ENCODE data around the gene CDH23.

Gene CDH23

DNA sequence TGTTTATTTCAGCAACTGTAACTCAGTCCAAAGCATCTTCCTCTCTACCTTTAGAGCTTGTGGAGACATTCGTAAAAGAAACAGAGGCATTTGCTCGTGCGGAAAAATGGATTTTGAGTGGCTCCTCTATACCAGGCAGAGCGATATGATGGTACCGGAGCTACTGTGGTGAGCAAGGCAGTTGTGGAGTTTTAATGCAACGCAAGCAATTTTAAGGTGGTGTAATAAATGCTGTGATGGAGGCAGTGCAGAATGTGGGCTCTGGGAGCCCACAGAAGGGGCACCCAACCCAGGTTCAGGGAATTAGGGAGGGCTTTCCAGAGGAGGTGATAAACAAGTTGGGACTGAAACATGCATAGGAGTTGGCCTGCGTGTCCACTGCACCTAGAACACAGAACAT is 149.5 kb downstream of the CDH23 start:
- no peak for DNase-seq

DNA sequence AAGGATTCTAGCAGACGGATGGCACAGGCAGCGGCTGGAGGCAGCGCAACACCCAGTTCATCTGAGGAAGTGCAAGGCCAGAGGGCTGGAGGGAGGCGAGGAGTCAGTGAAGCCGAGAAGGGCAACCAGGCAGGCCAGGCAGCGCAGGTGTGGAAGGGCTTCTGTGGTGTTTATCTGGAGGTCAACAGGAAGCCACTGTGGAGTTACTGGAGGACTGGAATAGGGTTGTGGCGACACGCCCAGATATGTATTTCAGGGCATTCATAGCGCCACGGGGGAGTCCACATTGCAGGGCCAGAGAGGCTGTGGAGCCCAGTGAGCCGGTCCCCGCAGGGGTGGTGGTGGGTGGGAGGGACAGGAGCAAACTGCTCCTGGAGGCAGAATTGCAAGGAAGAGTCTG is 150.6 kb downstream of the CDH23 start:
- DNase-seq = no peak

DNA sequence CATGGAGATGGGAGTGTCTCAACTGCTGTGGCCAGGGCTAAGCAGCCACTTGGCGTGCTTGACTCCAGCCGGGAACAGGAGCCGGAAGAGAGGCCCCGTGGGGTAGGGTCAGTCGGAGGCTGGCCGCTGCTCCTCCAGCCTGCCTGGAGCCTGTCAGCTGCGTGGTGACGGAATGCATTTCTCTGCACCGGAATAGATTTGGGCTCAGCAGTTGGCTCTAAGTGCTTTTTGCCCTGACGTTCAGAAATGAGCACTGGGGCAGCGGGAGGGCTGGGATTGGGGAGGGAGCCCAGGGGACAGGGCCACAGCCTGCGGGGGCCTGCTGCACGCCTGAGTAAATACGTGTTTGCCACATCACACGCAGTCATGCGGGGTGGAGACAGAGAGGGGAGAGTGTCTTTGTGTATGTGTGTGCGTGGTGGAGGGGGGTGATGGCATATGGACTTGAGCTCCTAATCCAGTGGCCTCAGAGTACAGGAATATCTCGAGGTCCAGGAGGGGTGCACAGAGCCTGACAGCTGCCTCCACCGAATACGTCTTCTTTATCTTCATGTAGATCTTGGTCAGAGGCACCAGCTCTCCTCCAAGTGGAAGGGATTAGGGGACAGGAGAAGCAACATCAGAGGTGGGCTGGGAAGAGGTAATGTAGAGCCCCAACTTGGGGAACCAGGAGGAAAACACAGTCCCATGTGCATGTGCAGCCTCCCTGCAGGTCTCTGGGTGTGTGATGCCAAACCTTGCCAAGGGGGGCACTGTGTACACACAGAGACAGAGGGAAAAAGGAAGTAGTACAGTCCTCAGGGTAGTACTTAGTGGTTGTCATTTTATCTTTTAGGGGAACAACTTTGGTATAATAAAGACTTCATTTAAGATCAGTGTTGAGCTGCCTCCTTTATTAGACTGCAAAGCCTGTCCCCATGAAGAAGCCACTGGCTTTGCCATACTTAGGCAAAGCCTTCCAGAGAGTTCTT is 151.4 kb downstream of the CDH23 start:
- DNase-seq = no peak

DNA sequence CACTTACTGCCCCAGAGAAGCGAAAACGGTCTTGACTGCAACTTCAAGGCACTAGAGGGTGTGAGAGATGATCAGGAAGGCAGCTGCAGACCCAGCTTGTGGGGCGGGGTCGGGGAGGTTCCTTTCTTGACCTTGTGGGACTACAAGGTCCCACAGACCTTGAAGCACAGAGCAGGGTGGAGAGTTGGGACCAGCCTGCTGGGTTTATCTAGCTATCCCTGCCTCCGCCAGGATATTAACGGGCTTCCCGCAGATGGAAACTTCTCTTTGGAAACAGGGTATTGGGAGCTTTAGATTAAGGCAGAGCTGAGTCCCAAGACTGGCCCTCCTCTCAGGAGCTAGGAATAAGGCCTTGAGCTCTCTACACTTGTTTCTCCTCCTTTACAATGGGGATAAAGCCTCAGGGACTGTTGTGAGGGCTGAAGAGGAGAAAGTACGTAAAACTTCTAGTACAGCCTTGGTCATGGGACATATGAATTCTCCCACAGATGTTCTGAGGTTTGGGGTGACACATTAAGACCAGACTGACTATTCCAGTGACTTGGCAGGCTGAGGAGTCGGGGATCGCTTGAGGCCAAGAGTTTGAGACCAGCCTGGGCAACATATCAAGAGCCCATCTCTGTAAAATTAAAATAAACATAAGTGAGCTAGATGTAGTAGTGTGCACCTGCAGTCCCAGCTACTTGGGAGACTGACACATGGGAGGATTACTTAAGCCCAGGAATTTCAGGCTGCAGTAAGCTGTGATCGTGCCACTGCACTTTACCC is 153.2 kb downstream of the CDH23 start:
- DNase-seq = no peak

DNA sequence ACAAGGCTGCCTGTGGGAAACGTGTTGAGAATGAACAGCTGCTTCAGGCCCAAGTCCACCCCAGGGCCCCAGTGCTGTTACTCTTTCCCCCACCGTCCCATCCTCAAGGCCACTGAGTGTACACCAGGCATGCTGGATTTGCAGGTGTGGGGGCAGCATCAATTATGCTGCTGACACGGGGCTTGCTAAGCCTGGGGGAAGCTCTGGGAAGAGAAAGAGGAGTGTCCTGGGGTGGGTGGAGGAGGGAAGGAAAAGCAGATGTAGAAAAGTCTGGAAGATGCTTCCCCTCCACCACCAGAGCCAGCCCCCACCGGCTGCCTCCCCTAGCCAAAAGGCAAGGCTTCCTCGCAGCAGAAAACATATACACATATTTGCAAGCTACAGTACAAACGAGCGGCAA is 153.9 kb downstream of the CDH23 start:
- DNase-seq = no peak

DNA sequence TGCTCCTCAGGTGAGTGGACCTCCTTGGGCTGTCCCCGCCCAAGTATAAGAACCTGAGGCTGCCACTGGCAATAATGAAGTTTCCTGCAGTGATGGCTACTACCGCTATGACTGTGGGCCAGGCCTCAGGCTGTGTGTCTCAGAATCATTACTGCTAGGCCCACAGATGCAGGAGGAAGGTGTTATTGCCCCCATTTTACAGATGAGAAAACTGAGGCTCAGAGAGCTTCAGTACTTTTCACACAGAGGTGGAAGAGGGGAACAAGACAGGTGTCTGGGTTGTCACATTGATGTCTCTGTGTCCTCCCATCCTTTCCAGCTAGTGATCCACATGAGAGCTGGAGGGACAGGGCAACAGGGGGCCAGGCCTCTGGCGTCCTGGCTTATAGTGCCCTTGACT is 155.2 kb downstream of the CDH23 start:
- DNase-seq = no peak

DNA sequence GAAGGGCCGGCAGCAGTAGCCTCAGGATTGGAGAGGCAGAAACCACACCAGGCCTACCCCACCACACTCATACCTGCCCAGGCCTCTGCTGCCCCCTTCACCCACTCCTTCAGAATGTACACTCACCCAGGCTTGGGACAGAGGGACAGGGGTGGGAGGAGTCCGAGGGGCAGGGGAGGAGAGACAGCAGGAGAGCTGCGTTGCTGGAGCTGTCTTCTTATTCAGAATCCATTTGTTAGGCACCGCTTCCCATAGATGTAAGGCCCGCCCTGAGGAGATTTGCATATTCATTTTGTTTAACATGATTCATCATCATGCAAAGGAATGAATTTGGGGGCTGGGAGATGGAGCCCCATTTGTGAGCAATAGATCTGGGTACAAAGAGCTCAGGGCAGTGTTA is 156.7 kb downstream of the CDH23 start:
- DNase-seq = no peak

DNA sequence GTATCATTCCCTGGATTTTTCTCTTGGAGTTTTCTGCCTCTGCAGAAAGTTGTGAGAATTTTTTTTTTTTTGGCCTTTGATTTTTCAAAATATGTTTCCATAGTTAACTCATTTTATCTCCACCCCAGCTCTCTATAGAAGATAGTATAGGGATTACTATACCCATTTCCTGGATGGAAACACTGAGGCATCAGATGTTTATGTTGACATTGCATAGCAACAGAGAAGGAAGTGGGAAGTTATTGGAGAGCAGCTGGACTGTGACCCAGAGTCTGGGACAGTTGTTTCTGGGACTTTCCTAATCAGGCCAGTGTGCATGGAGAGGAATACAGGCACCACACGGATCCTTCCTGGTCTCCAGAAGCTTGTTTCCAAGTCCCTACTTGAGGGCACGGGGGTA is 158.0 kb downstream of the CDH23 start:
- DNase-seq = no peak

DNA sequence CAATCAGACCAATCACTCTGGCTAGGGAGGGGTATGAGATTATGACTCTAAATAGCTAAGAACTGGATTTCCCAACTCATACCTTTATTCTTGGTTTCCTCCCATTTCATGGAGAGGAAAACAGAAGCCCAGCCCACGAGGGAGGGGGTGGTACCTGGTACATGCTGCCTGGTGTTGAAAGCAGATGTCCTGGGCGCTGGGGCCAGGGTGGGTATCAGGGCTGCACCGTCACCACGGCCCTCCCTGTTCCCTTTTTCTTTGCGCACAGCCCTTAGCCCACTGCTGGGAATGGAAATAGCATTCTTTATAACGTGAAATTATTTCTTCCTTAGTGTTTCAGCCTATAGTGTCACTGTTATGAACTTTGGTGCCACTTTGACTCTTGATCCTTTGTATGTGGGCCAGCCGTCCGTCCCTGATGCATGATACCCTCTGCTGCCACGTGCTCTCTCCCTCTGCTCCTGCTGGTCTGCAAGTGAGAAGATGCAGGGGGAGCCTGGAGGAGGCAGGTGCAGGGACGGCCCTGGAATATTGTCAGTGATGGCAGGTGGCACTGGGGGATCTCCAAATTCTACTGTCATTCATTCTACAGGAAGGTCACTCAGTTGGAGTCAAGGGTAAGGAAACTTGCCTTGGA is 158.5 kb downstream of the CDH23 start:
- DNase-seq = no peak

DNA sequence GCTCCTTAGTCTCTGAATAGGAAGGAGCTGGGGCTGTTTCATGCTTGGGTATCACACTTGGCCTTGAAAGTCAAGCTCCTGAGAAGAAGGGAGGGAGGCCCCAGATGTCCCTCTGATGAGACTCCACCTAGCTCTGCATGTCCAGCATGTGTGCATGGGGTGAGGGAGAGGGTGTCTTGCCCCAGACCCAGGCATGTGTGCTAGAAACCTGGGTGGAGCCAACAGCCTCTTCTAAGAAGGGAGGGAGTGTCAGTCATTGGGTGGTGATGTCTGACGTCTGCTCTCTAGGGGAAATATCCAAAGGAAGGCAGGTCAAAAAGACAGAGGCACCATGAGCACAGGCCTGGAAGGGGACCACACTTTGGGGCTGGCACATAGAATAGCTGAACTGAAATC is 159.0 kb downstream of the CDH23 start:
- DNase-seq = no peak

DNA sequence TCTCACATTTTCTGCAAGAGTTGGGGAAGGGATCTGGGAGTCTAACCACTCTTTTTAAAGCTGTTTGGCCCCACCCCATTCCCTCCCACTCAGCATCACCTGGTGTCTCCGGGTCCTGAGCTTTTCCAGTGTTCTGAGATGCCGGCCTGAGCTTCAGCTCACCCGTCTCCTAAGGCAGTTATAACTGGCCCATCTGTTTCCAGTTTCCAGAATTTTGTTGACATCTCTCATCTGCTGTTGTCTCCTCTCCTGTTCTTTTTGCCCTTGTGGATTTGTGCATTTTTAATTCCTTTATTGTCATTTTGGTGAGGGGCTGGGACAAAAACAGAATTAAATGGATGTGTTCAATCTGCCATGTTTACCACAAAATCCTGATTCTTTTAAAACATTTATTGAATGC is 162.3 kb downstream of the CDH23 start:
- no peak for DNase-seq

DNA sequence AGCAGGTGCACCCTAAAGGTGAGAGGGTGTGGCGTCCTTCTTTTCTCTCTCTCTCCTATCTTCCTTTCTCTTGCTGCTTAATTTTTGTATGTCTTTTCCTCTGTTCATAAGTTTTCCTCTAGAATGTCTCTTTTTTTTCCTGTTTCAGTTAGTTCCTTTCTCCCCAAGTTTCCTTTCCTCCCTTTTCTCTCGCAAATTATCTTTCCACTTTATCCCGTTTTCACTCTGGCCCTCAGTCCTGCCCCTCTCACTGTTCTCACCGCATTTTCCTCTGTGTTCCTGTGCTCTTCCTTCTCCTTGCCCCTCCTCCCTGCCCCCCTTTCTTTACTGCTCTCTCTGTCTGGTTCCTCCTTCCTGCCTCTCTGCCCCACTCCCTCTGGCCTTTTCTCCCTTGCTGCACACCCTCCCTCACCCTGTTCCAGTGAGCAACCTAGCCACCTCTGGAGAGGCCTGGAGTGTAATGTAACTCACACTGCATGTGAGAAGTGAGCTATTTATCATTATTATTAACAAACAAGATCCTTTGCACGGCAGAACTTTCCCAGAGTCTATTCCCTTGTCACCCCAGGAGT is 164.4 kb downstream of the CDH23 start:
- no peak for DNase-seq

DNA sequence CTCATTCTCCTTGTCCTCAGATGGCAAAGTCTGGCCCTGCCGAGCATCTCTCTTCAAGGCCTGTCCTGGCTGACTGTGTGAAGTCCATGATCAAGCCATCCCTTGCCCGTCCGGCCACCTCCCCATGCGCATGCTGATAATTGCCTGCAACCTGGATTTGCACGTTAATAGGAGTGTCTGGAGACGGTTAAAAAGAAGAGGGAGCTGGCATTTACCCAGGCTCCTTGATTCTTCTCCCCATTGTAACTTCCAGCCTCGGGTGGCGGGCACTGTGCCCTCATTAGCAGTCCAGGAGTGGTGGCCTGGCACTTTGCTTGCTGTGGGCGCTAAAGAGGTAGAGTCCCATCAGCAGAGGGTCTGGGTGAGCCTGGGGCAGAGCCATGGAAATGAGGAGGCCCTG is 165.5 kb downstream of the CDH23 start:
- no peak for DNase-seq

DNA sequence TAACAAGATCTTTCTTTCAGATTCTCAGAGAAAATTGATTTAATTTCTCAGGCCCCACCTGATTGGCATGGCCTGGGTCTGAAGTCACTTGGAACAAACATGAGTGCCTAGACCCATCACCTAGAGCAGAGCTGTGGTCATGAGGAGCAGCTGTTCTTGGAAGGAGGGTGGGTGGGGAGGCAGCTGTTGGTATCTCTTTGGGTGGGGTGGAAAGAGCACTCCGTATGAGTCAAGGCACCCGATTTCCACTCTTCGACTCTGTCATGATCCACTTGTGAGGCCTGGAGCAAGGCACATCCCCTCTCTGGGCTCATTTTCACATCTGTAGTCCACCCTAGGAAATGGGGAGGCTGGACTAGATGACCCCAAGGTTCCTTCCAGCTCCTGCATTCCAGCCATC is 166.2 kb downstream of the CDH23 start:
- DNase-seq = no peak

DNA sequence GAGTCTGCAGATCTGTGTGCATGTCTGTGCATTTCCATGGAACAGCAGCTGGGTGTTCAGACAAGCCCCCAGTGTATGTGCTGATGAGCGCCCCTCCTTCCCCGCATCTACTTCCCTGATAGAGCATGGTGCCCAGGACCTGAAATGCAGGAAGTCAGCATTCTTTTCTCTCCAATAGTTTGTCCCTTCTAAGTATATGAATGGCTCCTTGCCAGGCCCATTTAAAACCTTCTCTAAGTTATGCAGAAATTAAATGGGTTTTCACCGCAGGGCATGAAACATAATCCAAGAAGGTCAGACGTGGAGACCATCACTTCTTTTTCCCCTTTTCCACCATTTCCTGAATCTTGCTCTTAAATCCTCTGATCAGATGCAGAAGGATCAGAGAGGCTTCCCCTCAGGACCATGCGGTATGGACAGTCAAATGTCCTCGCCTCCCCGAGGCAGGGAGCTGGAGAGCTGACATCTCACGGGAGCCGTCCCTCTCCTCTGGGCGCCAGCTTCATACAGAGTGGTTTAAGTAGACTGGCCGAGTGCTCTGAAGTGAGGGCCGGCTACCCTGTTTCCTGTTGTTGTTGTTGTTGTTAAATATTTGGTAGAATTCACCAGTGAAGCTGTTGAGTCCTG is 167.6 kb downstream of the CDH23 start:
- DNase-seq = no peak

DNA sequence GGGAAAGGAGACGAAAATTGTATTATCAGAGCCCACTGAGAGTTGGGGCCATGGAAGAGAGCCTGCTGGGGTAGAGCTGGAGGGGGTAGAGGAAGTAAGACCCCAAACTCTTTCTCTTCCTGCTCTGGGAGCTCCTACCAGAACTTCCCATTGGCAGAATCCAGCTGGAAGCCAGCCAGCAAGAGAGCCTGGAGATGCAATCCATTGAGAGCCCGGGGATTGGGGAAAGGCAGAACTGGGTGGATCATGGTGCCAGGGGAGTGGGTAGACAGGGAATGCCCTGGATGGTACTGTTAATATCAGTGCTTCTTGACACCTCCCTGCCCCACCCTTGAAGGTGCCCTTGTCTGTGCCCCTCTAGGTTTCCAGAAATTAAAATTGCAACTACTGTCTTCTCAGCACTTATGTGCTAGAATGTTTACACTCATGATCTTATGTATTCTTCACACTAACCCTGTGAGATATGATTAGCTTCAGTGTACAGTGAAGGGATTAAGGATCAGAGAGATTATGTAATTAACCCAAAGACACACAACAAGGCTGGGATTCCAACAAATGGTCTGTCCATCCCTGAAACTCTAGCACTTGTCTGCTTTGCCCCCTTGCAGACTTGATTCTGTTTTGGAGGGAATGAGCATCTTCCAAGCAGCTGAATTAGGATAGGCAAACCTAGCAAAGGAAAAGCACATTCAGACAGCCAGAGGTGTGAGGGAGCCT is 168.7 kb downstream of the CDH23 start:
- DNase-seq = no peak

DNA sequence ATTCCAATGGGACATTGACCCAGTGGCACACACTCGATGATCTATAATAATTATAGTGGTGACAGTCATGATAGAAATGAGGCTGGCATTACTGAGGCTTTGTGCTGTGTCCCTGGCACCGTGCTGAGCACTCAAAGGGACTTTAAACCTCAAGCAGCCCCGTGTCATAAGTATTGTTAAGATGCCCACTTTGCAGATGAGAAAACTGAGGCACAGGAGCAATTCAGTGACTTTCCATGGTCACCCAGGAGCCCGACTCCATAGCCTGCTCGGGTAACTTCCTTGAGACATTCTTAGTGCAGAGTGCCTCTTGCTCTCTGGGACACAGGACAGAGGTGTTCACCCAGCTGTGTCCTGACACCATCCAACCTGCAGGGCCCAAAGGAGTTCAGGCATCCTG is 170.3 kb downstream of the CDH23 start:
- no peak for DNase-seq

DNA sequence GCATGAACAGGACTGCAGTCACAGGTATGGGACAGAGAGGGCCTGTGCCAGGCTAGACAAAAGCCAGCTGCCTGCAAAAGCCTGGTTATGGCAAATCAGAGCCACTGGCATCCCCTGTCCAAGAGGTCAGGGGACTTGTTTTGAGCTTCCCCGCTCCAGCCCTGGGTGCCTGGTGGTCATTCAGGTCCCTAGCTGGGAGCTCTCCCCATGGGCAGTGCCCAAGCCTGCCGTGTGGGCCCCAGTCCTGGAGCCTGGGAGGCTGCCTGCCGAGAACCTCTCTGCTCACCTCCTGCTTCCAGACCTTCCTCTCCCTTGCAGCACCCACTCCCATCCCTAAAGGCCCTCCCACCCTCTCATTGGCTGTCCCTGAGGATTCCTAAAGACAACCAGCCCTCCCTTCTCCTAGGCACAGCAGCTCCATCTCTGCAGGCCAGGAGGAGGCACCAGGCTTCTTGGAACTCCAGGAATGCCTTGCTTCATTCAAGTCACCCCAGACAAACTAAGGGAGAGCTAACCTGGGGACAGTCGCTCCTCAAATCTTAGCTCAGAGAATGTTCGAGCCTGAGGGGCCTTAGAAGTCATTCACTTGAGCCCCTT is 172.3 kb downstream of the CDH23 start:
- no peak for DNase-seq

DNA sequence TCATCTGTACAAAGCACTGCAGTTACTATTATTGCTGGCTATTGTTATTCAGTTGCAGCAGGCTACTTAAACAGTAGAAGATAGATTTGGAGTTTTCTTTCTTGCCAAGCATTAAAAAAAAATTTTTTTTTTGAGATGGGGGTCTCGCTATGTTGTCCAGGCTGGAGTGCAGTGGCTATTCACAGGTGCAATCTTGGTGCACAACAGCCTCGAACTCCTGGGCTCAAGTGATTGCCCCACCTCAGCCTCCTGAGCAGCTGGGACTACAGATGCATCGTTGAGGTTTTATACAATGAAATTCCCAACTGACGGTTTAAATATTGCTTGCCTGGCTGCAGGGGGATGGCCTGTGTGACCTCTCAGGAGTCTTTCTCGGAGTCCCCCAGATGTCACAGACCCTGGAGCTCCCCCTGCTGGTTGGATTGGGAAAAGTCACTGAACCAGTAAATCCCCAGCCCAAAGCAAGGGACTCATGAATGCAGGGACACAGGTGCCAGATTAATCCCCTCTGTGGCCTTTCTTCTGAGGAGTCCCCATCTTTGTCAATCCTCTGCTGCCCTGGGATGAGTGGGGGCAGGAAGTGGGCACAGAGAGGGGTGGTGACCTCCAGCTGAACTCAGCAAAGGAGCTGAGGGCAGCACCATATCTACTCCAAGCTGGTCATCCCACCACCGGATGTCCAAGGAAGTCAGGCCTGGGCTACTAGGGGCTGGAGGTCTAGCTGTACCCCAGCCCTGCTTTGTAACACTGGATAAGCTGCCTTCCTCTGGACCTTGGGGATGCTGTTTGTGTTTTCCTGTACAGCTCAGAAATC is 173.3 kb downstream of the CDH23 start:
- DNase-seq = peak; percentile 7 to 10

DNA sequence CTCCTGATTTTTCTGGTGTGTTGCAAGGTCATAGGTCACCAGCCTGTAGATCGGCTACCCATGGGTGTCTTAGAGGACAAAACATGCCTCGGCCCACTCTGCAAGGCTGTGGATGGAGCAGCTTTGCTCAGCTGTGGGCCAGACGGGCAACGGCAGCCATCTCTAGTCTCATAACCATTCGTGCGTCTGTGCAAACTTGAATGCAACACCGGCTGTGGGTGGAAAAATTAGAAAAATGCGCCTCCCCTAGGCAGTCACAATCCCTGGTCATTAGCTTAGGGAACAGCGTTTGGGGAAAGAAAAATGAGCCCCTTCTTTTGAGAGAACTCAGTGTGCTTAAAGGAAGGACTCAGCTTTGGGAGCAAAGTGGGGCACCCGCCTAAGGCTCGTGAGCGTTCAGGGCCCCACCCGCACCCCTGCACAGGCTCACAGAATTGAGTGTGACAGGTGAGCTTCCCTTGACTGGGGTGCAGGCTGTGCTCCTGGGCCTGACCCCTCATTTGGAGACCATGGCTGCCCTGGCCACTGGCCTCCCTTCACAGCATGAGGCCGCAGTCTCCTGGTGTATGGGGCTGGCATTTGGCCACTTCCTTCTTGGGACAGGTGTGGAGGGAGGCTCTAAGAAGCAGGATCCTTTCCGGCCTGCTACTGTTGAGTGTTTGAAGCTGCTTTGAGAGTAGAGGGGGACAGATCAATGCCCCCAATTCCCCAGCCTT is 174.9 kb downstream of the CDH23 start:
- DNase-seq = no peak
